Glutamatergic neuron (in vitro differentiated cells): ENCODE data around the gene CCT2. TPM values are rescaled to one million over a fixed set of nuclear protein-coding genes. Genes with fewer than 3 reads are reported as not detected.

Experiments
- DNase-seq: peaks from one replicate; pipeline ENCODE4 v3.0.0; 2022
- H3K27ac Mint-ChIP-seq: one replicate; pipeline ENCODE4 v1.8.0; 2020; ENCODE audit warnings: mild to moderate bottlenecking, mixed read lengths, inconsistent platforms; ENCODE audit not compliant: unreplicated experiment
- H3K27me3 Mint-ChIP-seq: one replicate; pipeline ENCODE4 v1.8.0; 2020; ENCODE audit warnings: mild to moderate bottlenecking, moderate library complexity, mixed read lengths, inconsistent platforms; ENCODE audit not compliant: unreplicated experiment
- H3K36me3 Mint-ChIP-seq: one replicate; pipeline ENCODE4 v1.8.0; 2020; ENCODE audit warnings: mild to moderate bottlenecking, mixed read lengths, inconsistent platforms; ENCODE audit not compliant: unreplicated experiment
- H3K4me1 Mint-ChIP-seq: one replicate; pipeline ENCODE4 v1.8.0; 2020; ENCODE audit warnings: mild to moderate bottlenecking, low read depth, mixed read lengths, inconsistent platforms; ENCODE audit not compliant: unreplicated experiment
- H3K4me3 Mint-ChIP-seq: one replicate; pipeline ENCODE4 v1.8.0; 2020; ENCODE audit warnings: mild to moderate bottlenecking, mixed read lengths, inconsistent platforms; ENCODE audit not compliant: unreplicated experiment
- H3K9me3 Mint-ChIP-seq: one replicate; pipeline ENCODE4 v1.8.0; 2020; ENCODE audit warnings: mild to moderate bottlenecking, moderate library complexity, mixed read lengths, inconsistent platforms; ENCODE audit not compliant: unreplicated experiment
- CTCF ChIP-seq: fragments of 200-600 bp; sonication (generic); IDR thresholded peaks from one replicate; pipeline ENCODE4 v1.5.0; 2021; ENCODE audit not compliant: partially characterized antibody, unreplicated experiment
- total RNA-seq: library from RNA; stranded (reverse); fragmentation: NEBNext Ultra II Directional; extraction: Animal tissue kit (Norgen Biotek cat#: 25700); gene quantifications from one replicate; pipeline ENCODE4 v1.2.1, GENCODE V29; 2021; ENCODE audit not compliant: unreplicated experiment

Gene CCT2
- total RNA-seq, 1 donor from 2014 or later, result 298 TPM

DNA sequence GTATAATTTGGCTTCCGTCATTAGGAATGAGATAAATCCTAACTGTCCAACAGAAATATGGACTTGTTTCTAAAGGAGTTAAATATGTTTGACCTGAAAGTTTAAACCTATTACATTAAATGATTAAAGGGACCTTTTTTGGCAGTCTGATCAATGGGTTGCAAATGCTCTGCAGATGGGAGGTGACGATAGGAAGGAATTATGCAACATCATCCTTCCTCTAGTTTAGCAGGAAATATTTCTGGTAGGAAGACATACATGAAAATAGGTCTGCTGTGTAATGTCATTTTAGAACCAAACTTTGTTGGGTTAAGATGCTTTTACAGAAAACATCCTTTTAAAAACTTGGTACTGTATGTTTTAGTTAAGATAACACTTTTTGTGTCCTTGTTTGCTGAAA lies 22.9 kb downstream of the CCT2 start:
- Mint-ChIP-seq H3K4me3 (no peak overlapping the region), H3K4me1 (peaks cover 7% of the 10 kb centered on the region), H3K36me3 (no peaks in the 10 kb centered on the region), H3K9me3 (no peaks in the 10 kb centered on the region), H3K27ac (no peak overlapping the region), H3K27me3 (no peaks in the 10 kb centered on the region)
- no peak for DNase-seq
- TF ChIP-seq CTCF, result no peak

DNA sequence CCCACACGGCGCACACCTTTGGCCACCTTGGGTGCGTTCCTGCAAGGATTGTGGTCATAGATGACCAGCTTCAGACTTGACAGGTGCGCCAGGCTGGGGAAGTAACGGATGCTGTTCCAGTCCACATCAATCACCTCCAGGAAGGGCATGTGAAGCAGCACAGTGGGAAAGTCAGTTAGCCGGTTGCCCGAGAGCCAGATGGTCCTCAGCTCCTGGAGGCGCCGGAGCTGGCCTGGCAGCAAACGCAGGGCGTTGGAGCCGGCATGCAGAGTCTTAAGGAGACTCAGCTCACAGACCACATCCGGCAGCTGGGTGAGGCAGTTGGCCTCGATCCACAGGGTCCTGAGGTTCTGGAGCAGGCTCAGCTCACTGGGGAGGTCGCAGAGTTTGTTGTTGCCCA lies 24.9 kb downstream of the CCT2 start:
- DNase-seq, result no peak
- Mint-ChIP-seq H3K36me3 (no peaks in the 10 kb centered on the region), H3K9me3 (no peaks in the 10 kb centered on the region), H3K27me3 (no peaks in the 10 kb centered on the region), H3K4me3 (no peak overlapping the region), H3K4me1 (peaks cover 5% of the 10 kb centered on the region), H3K27ac (no peak overlapping the region)
- TF ChIP-seq CTCF, result no peak

- no peaks in the 10 kb centered on the region for H3K27me3 Mint-ChIP-seq
- H3K36me3 Mint-ChIP-seq, result no peaks in the 10 kb centered on the region
- H3K4me1 Mint-ChIP-seq, result peaks cover 9% of the 10 kb centered on the region
- no peak within 1 kb of the TSS for H3K27ac Mint-ChIP-seq
- no peak for TF ChIP-seq CTCF
- DNase-seq, result no peak
- peaks cover 3% of the 10 kb centered on the region for H3K9me3 Mint-ChIP-seq
- H3K4me3 Mint-ChIP-seq, result no peak within 1 kb of the TSS
Observed at GRCh38 chr12:69610729-69611128, 25.5 kb downstream of the CCT2 start, which contains the start of gene LRRC10. Gene LRRC10 (minus strand): TSS chr12:69610907. CDS start chr12:69610838, 69 bp downstream.

DNA sequence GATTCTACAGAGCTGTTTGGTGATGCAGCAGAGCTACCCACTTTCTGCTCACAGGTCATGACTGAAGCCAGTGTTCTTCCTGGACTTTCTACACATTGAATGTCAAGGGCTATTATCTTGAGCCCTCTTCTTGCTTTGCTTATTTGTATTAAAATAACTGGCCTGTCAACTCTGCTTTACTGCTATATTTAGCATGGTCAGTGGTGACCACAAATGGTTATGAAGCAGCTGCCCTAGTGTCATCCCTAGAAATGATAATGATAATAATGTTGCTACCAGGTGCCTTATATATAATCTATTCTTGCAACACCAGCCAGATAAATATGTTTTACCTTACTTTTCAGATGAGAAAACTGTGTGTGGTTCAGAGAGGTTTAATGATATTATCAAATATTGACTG lies 28.1 kb downstream of the CCT2 start:
- H3K27me3 Mint-ChIP-seq, result peaks cover 2% of the 10 kb centered on the region

DNA sequence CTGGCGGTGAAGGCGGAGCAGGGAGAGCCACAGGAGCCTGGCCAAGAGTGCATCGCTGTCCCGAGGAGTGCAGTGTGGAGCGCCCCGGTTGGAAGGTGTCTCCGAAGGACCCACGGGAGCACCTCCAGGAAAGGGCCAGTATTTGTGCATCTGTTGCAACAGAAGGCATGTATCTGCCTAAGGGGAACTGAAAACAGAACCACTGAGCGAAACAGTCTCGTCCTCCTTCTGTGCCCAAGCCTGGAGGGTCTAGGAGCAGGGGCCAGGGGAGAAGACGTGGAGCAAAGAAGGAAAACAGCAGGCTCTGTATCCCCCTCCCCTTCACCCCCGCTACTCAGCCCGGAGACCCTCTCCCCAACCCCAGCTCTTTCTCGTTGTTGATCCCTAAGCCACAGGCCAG lies 30.8 kb downstream of the CCT2 start:
- peaks cover 17% of the 10 kb centered on the region for H3K4me1 Mint-ChIP-seq
- peaks cover 2% of the 10 kb centered on the region for H3K27me3 Mint-ChIP-seq
- peak overlapping the region; percentile 46 for H3K27ac Mint-ChIP-seq
- H3K4me3 Mint-ChIP-seq, result peak overlapping the region; percentile 8
- peak; percentile 25 for DNase-seq
- no peaks in the 10 kb centered on the region for H3K36me3 Mint-ChIP-seq
- TF ChIP-seq CTCF, result no peak
- peaks cover 5% of the 10 kb centered on the region for H3K9me3 Mint-ChIP-seq

More for the DNA sequence above, 28.1 kb downstream of the CCT2 start:
- DNase-seq, result no peak
- H3K9me3 Mint-ChIP-seq, result peaks cover 5% of the 10 kb centered on the region
- no peak for TF ChIP-seq CTCF
- no peak overlapping the region for H3K4me3 Mint-ChIP-seq
- no peak overlapping the region for H3K27ac Mint-ChIP-seq
- no peaks in the 10 kb centered on the region for H3K36me3 Mint-ChIP-seq
- H3K4me1 Mint-ChIP-seq, result peaks cover 21% of the 10 kb centered on the region
